GM19468 (cell line): ENCODE measurements around the gene PDE6A.

Experiments
- ATAC-seq: cut with Tn5 transposase; IDR thresholded peaks from one replicate; pipeline ENCODE4 v1.9.1; 2021; ENCODE audit warnings: mild to moderate bottlenecking, moderate library complexity, moderate number of reproducible peaks; ENCODE audit not compliant: unreplicated experiment; ENCODE audit errors: extremely low read depth

PDE6A gene

DNA sequence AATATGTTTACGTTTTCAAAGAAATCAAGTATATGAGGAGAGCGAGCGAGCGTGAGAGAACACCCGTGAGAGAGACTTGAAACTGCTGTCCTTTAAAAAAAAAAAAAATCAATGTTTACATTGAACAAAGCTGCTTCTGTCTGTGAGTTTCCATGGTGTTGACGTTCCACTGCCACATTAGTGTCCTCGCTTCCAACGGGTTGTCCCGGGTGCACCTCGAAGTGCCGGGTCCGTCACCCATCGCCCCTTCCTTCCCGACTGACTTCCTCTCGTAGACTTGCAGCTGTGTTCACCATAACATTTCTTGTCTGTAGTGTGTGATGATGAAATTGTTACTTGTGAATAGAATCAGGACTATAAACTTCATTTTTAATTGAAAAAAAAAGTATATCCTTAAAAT, 97.0 kb downstream of the PDE6A start:
- no peak for ATAC-seq

DNA sequence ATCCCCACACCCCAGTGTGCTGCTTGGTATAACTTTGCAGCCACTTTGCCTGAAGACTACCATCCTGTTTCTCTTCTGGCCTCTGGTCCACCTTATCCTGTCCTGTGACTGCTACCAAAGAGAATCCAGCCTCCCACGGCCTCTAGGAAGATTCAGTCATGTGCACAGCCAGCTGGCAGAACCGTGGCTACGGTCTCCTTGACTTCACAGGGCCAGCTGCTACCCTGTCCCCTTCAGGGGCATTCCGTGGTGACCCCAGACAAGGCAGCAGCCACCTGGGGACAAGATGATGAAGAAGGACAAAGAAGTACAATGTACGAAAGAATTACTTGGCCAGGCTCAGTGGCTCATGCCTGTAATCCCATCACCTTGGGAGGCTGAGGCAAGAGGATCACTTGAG, 98.6 kb downstream of the PDE6A start:
- ATAC-seq: no peak

DNA sequence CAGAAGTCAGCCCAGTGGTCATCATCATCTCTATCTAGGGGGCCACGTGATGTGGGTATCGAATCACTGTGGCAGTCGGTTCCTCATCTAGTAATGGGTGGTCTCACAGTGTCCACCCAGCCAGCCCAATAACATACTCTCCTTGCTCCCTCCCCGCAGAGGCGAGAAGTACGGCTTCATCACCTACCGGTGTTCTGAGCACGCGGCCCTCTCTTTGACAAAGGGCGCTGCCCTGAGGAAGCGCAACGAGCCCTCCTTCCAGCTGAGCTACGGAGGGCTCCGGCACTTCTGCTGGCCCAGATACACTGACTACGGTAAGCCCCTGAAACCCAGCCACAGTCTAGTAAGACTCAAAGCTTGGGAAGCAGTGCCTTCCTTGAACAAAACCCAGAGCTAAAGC, 99.0 kb downstream of the PDE6A start:
- no peak for ATAC-seq

DNA sequence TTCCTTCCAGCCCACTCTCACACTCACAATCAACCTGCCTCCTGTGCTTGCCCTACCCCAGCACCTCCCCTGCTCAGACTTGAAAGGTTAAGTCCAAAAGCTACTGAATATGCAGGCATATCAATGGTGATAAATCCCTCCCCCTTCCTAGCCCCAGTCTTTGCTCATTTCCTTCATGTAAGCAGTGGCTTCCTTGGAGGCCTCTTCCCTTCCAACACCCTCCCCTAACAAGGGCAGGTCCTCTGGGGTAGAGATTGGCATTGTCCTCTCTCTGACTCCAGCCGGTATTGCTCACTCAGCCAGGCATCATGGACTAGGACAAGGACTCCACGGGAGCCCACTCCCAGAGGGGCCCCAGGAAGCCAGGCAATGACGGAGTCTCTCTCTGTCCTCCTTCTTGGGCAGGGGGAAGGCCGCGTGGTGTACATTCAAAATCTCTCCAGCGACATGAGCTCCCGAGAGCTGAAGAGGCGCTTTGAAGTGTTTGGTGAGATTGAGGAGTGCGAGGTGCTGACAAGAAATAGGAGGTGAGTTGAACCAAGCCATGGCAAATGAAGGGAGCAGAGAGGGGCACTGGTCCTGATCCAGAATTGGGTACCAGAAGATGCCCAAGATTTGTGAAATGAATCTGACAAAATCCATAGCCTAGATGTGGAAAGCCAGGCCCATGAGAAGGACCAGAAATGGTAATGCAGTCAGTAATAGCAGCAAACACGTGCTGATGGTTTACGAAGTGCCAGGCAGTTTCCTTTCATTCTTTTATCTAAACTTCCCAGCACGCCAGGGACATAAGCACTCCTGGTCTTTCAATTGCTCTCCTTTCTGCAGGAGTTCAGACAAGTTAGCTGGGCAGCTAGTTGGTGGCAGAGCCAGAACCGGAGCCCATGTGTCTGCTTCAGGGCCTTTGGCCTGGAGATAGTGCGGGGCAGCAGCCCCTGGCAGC, 102.5 kb downstream of the PDE6A start:
- no peak for ATAC-seq

DNA sequence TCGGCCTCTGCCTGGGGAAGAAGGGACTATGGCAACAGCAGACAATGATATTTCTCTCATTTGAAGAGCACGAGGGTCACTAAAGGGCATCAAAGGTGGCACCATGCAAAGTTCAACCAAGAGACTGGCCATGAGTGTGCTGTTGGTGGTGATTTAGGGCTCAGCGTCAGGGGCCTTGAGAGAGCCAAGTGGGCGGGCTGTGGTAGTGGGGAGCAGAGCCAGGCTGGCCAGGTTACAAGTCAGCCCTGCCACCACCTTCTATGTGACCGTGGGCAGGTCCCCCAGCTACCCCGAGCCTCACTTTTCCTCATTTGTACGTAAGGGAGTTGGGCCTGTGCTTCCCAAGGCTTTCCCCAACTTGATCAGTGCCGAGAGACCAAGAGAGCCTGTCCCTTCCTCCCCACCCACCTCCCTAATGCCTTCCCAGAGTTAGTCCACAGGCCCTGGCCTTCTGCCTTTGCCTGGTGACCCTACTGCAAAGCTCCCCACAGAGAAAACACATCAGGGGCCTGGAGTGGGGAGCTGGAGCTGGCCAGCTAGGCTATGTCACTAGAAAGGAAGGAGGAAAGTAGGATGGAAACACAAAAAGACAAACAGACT, 104.3 kb downstream of the PDE6A start:
- ATAC-seq: no peak

DNA sequence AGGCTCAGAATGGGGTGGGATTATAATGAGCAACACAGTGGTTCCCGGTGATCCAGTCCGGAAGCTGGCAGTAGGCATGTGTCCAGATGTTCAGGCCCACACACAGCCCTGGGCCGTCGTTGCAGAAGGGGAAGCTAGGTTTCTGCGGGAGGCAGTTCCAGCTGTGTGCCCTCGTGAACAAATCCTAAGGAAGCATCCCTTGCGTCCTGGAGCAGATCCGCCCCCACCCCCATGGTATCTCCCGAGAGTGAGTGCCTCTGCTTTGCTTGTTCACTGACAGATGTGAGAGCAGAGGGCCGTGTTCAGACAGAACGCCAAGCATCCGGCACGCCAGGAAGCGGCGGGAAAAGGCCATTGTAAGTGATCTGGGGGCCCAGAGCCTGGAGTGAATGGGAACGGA, 104.8 kb downstream of the PDE6A start:
- no peak for ATAC-seq

DNA sequence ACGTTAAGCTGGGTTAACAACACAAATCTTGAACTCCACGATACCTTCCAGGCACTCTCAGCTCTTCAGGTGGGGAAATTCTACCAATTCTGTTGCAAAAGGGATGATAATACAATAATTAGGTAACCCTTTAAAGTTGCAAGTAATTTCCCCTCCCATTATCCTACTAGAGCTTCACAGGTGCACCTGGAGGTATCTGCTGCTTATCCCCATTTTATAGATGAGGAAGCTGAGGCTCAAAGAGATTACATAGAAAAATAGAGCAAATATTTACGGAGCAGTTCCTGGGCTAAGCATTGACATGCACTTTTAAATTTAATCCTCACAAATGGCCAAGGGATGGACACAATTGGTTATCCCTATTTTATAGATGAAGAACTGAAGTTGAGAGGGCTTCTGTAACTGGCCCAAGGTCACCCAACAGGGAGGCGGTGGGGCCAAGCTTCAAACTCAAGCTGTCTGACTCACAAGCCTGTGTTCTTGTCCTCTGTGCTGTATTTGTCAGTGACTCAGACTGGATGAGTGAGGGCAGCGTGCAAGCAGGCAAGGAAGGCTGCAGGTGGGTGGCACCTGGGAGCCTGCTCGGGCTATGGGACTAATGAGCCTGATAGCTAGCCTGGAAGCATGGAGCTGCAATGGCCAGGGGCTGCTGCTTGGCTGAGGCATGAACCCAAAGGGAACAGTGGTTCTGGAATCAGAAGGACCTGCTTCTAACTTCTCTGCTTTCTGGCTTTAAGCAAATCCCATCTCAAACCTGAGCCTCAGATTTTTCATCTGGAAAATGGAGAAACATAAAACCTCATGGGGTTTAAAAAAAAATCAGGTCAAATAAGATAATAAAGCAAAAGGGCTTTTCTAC, 105.5 kb downstream of the PDE6A start:
- ATAC-seq: no peak

DNA sequence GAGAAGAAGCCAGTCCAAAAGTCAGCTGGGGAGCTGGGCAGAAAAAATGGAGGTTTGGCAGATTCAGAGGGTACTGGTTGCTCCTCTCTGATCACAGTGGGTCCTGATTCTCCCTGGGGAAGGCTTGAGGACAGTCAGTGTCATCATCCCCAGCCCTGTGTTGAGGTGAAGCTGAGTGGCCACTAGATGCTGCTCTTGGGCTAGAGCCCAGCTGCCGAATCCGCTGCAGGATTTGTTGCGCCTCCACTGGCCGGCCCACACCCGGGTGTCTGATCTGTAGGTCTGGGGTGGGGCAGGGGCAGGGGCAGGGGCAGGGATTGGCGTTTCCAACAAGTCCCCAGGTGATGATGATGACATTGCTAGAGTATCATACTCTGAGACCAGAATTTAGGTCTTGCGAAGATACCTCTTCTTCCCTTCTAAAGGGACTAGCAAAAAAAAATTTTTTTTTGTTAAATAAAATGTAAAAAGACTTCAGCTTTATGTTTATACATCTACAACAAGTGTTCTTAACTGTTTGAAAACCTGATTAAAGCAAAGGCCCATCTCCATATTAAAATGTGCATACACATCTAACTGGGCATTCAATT, 106.8 kb downstream of the PDE6A start:
- no peak for ATAC-seq

DNA sequence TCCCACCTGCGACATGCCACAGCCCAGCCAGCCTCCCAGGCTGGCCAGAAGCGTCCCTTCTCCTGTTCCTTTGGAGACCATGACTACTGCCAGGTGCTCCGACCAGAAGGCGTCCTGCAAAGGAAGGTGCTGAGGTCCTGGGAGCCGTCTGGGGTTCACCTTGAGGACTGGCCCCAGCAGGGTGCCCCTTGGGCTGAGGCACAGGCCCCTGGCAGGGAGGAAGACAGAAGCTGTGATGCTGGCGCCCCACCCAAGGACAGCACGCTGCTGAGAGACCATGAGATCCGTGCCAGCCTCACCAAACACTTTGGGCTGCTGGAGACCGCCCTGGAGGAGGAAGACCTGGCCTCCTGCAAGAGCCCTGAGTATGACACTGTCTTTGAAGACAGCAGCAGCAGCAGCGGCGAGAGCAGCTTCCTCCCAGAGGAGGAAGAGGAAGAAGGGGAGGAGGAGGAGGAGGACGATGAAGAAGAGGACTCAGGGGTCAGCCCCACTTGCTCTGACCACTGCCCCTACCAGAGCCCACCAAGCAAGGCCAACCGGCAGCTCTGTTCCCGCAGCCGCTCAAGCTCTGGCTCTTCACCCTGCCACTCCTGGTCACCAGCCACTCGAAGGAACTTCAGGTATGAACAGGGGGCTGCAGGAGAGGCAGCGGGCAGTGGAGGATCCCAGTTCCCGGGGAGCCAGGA, 108.0 kb downstream of the PDE6A start:
- ATAC-seq: no peak

DNA sequence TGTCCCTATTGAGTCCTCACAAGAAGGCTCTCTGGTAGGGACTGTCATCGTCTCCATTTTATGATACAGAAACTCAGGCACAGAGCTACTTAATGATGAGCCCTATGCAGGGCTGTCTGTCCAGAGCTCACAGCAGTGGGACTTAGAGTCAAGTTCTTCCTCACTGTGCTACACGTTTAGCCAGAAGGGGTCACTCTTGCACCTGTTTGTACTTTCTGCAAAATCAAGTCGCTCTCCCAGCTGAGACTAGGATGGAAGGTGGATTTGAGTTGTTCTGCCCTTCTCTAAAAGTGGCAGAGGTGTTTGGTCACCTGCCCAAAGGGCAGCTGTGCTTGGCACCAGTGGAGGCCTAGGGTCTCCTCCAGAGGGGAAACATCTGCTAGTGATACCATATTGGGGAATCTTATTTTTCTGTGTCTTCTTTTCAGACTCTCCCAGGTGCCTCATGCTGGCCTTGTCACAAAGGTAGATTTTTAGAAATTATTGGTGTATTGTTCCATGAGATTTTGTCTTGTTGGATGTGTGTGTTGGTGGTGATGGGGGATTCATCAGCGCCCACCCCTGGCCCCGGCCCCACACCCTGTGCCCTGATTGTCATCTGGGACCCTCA, 110.2 kb downstream of the PDE6A start:
- ATAC-seq: no peak

DNA sequence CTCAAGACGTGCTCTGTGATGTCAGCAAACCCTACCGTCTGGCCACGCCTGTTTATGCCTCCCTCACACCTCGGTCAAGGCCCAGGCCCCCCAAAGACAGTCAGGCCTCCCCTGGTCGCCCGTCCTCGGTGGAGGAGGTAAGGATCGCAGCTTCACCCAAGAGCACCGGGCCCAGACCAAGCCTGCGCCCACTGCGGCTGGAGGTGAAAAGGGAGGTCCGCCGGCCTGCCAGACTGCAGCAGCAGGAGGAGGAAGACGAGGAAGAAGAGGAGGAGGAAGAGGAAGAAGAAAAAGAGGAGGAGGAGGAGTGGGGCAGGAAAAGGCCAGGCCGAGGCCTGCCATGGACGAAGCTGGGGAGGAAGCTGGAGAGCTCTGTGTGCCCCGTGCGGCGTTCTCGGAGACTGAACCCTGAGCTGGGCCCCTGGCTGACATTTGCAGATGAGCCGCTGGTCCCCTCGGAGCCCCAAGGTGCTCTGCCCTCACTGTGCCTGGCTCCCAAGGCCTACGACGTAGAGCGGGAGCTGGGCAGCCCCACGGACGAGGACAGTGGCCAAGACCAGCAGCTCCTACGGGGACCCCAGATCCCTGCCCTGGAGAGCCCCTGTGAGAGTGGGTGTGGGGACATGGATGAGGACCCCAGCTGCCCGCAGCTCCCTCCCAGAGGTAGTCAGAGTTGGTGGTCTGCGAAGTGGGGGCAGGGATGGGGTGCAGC, 111.3 kb downstream of the PDE6A start:
- ATAC-seq: no peak

DNA sequence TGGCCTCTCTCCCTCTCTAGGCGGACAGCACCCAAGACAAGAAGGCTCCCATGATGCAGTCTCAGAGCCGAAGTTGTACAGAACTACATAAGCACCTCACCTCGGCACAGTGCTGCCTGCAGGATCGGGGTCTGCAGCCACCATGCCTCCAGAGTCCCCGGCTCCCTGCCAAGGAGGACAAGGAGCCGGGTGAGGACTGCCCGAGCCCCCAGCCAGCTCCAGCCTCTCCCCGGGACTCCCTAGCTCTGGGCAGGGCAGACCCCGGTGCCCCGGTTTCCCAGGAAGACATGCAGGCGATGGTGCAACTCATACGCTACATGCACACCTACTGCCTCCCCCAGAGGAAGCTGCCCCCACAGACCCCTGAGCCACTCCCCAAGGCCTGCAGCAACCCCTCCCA, 112.0 kb downstream of the PDE6A start:
- no peak for ATAC-seq

DNA sequence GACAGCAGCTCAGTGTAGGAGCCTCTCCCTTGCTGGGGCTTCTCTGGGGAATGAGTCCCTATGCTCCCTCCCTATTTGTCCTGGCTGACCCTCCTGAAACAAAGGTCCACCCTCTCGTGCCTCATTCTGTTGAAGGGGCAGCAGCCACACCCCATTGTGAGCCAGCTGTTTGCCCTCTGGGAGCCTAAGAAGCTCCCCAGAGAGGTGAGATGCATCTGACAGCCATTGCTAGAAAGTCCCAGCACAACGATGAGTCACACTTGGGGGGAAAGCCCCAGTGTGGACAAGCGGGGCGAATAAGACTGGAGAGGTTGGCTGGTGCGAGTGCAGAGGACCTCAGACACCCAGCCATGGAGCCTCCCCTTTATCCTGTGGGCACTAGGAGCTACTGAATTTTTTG, 113.1 kb downstream of the PDE6A start:
- ATAC-seq: peak; percentile 51

DNA sequence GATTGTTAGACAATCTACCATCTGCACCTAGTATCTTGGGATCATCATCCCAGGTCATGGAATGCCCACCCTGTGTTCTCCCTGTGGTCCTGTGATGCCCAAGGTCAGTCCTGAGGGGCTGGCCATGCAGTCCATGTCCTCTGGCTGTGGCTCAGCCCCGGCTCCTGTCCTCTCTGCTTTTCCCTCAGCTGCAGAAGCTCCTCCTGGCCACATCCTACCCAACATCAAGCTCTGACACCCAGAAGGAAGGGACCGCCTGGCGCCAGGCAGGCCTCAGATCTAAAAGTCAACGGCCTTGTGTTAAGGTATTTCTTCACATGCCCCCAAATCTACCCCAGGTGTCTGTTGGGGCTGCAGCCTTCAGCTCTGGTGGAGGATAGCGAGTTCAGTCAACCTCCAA, 114.0 kb downstream of the PDE6A start:
- ATAC-seq: no peak

DNA sequence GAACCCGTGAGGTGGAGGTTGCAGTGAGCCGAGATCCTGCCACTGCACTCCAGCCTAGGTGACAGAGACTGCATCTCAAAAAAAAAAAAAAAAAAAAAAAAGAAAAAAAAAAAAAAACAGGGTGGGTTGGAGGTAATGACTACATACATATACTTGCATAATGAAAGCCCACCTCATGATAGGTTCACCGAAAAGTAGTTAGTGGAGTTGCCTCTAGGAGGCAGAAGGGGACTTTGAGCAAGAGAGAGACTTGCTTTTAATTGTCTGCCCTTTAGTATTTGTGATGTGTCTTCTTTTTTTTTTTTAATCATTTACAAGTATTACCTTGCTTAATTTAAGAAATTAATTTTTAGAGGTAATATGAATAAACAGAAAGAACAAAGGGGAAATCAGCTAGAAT, 114.6 kb downstream of the PDE6A start:
- no peak for ATAC-seq

DNA sequence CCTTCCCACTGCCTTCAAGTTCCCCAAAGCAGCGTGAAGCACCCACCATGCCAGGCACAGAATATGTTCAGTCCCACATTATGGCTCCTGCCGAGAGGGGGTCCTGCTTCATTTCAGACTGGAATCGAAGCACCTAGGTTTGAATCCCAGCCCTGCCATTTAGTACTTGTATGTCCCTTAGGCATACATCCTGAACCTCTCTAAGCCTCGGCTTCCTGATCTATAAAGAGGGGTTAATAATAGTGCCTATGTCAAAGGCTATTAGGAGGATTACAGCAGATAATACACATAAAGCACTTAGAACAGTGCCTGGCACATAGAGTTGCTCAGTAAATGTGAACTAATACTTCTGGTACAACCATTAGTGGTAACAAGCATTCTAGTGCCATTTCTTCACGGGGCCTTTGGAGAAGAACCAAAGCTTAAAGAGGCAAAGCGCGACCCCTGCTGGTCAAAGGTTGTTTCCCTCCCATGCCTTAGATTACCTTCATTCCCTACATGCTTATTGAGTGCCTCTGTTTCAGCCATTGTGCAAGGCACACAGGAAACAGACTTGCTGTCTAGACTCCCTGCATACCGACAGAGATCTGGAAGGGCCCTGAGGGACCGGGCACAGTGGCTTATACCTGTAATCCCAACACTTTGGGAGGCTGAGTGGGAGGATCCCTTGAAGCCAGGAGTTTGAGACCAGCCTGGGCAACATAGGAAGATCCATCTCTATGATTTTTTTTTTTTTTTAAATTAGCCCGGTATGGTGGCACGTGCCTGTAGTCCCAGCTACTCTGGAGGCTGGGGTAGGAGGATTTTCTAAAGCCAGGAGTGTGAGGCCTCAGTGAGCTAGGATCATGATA, 116.2 kb downstream of the PDE6A start:
- peak; percentile 52 for ATAC-seq

DNA sequence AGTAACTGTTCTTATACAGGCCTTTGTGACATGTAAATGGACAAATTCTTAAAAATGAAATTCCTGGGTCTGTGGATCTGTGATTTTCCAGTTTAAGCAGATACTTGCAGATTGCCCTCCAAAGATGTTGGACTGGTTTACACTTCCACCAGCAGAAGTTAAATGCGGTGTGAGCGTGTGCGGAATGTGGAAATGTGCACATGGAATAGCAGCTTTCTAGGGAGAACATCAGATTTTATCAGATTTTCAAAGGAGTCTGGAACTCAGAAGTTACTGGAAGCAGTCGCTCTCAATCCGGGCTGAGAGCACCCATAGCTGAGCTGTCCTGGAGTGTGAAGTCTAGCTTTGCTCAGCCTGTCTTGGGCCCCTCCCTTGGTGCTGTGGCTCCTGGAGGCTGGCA, 117.0 kb downstream of the PDE6A start:
- no peak for ATAC-seq

DNA sequence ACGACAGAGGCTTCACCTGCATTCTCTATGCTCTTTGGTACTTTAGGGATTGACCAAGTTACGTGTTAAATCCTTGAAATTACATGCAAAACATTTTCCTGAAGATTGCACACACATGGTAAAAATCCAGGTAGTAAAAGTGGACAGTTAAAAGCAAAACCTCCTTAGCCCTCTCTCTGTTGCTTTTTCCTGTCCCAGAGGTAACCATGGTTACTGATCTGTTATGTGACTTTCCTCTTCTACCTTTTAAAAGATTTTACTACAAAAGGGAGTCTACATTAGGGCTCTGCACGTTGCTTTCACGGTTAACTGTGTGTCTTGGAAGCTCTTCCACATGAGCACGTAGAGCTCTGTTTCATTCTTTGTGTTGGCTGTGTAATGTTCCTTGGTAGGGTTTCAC, 117.5 kb downstream of the PDE6A start:
- ATAC-seq: no peak
